A673 (cell line): Measurements from ENCODE around the gene SLC35E4.

Experiments used
- EZH2 ChIP-seq: fragments of 200-600 bp; sonication (generic); IDR thresholded peaks from 2 replicates; pipeline ENCODE4 v1.6.1; 2017; ENCODE audit warnings: borderline replicate concordance, low read depth, mild to moderate bottlenecking, mixed read lengths, antibody characterized with exemption, low read length; ENCODE audit not compliant: poor library complexity, severe bottlenecking
- TF ChIP-seq, protein P1 (sequence below): fragments of 300-800, 200-600 bp; sonication (generic); conservative IDR thresholded peaks from 2 replicates; pipeline ENCODE4 v1.5.1; 2017; ENCODE audit warnings: low read depth, mild to moderate bottlenecking, antibody characterized with exemption, low read length, moderate library complexity, mixed read lengths

DNA sequence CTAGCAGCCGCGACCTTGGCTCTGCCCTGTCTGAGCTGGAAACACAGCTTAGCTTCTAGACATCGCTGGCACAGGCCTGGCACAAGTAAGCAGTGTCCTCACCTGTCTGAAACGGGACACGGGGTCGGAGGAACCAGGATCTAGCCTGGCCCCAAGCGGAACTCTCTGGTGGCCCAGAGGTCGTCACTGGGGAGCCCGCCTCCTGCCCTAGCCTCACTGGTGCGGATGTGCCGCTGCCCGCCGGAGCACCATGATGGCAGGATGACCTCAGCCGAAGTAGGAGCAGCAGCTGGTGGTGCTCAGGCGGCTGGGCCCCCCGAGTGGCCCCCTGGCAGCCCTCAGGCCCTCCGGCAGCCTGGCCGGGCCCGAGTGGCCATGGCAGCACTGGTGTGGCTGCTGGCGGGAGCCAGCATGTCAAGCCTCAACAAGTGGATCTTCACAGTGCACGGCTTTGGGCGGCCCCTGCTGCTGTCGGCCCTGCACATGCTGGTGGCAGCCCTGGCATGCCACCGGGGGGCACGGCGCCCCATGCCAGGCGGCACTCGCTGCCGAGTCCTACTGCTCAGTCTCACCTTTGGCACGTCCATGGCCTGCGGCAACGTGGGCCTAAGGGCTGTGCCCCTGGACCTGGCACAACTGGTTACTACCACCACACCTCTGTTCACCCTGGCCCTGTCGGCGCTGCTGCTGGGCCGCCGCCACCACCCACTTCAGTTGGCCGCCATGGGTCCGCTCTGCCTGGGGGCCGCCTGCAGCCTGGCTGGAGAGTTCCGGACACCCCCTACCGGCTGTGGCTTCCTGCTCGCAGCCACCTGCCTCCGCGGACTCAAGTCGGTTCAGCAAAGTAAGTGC is 871 bp downstream of the SLC35E4 start:
- TF ChIP-seq, protein P1, sequence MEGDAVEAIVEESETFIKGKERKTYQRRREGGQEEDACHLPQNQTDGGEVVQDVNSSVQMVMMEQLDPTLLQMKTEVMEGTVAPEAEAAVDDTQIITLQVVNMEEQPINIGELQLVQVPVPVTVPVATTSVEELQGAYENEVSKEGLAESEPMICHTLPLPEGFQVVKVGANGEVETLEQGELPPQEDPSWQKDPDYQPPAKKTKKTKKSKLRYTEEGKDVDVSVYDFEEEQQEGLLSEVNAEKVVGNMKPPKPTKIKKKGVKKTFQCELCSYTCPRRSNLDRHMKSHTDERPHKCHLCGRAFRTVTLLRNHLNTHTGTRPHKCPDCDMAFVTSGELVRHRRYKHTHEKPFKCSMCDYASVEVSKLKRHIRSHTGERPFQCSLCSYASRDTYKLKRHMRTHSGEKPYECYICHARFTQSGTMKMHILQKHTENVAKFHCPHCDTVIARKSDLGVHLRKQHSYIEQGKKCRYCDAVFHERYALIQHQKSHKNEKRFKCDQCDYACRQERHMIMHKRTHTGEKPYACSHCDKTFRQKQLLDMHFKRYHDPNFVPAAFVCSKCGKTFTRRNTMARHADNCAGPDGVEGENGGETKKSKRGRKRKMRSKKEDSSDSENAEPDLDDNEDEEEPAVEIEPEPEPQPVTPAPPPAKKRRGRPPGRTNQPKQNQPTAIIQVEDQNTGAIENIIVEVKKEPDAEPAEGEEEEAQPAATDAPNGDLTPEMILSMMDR, result no peak
- TF ChIP-seq EZH2, result no peak
